Measurements from ENCODE around the gene TRPC3. TPM values are rescaled to one million over a fixed set of nuclear protein-coding genes. Genes with fewer than 3 reads are reported as not detected.
A peak's percentile ranks its signal among the peaks of the same experiment; 100 is the strongest.

Gene TRPC3
- total RNA-seq, 5 donors from 2014 or later (not counting 1 experiment from before 2014, with no cell fraction given) = 0.18 to 0.59 (median 0.33) TPM; not detected in 1

- no peaks in the 10 kb centered on the region for H3K9me3 ChIP-seq
- H3K9me3 Mint-ChIP-seq = no peaks in the 10 kb centered on the region
- peaks cover 21 to 39% of the 10 kb centered on the region in 2 donors for H3K27me3 Mint-ChIP-seq
- no peak overlapping the region for H3K4me3 ChIP-seq (ENCODE audit: control insufficient read depth in 1 of 2, extremely low read depth in 1 of 2, low read length in 1 of 2)
- H3K27ac ChIP-seq (ENCODE audit: low read length) = no peak overlapping the region
- H3K27me3 ChIP-seq (replicated peaks in 1 of 2; ENCODE audit: control insufficient read depth in 2 of 2, extremely low read depth in 1 of 2, insufficient read depth in 2 of 2, low read length in 1 of 2) = peaks cover 0 to 12% of the 10 kb centered on the region in 2 experiments
- peaks cover 4 to 5% (median 4%) of the 10 kb centered on the region in 3 donors for H3K4me1 Mint-ChIP-seq
- ChIA-PET POLR2A (no interaction called here), CTCF (interaction anchor here in 1 of 2 donors (0.6 to 1.0 kb wide), 3 partner anchors 51 to 250 kb away, joined by 3 to 5 read pairs (median 3); no protein-coding TSS in a partner anchor)
- DNase-seq (no peak), ATAC-seq (replicated peaks in 1 of 4) (no peak)
- H3K4me1 ChIP-seq (ENCODE audit: control insufficient read depth in 1 of 2, extremely low read depth in 1 of 2, insufficient read depth in 2 of 2, low read length in 2 of 2) = peaks cover 0 to 3% of the 10 kb centered on the region in 2 experiments
- no peak overlapping the region for H3K4me3 Mint-ChIP-seq
- no peaks in the 10 kb centered on the region for H3K36me3 Mint-ChIP-seq
- H3K27ac Mint-ChIP-seq = no peak overlapping the region
- WGBS (ENCODE audit: insufficient coverage) = no CpG with 5 or more reads among the region's 2 CpGs
- no peaks in the 10 kb centered on the region for H3K36me3 ChIP-seq (ENCODE audit: control insufficient read depth in 2 of 2, extremely low read depth in 1 of 2, insufficient read depth in 1 of 2, low read length in 1 of 2)
These were observed 76.2 kb downstream of the TRPC3 start for GRCh38 chr4:121875652-121876051.

DNA sequence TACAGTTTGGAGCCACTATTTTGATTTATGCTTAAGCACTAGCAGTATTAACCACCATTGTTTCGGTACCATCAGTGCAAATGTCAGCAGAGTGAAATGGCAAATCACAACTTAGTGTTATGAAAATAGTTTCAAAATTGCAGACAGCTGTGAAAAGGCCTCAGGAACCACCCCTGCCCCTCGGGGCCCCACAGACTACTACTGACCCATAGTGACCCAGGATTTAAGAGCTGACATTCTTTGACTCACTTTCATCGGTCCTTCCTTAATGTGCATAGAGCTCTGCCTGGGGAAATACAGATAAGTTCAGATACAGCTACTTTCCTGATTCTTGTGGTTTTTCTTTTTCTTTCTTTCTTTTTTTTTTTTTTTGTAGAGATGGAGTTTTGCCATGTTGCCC, 78.3 kb downstream of the TRPC3 start:
- ATAC-seq (replicated peaks in 1 of 4) (no peak), DNase-seq (no peak)
- no peak overlapping the region for H3K27ac Mint-ChIP-seq
- Histone ChIP-seq H3K4me1 (ENCODE audit: control insufficient read depth in 1 of 2, extremely low read depth in 1 of 2, insufficient read depth in 2 of 2, low read length in 2 of 2) (peaks cover 0 to 12% of the 10 kb centered on the region in 2 experiments), H3K27me3 (replicated peaks in 1 of 2; ENCODE audit: control insufficient read depth in 2 of 2, extremely low read depth in 1 of 2, insufficient read depth in 2 of 2, low read length in 1 of 2) (peaks cover 0 to 12% of the 10 kb centered on the region in 2 experiments), H3K4me3 (ENCODE audit: control insufficient read depth in 1 of 2, extremely low read depth in 1 of 2, low read length in 1 of 2) (no peak overlapping the region), H3K27ac (ENCODE audit: low read length) (no peak overlapping the region), H3K36me3 (ENCODE audit: control insufficient read depth in 2 of 2, extremely low read depth in 1 of 2, insufficient read depth in 1 of 2, low read length in 1 of 2) (no peaks in the 10 kb centered on the region), H3K9me3 (no peaks in the 10 kb centered on the region)
- ChIA-PET POLR2A (interaction anchor here in 1 of 2 donors (1.1 kb wide), 1 partner anchor 27 kb away, joined by 3 read pairs; no protein-coding TSS in a partner anchor), CTCF (interaction anchor here (0.6 to 0.9 kb wide), 2 partner anchors 27 to 1723 kb away, joined by 3 to 4 read pairs; no protein-coding TSS in a partner anchor)
- H3K27me3 Mint-ChIP-seq = peaks cover 21 to 31% of the 10 kb centered on the region in 2 donors
- no peaks in the 10 kb centered on the region for H3K9me3 Mint-ChIP-seq
- WGBS (ENCODE audit: insufficient coverage) = 0% methylated on average over 1 of the region's 3 CpGs
- no peaks in the 10 kb centered on the region for H3K36me3 Mint-ChIP-seq
- H3K4me3 Mint-ChIP-seq = no peak overlapping the region
- peaks cover 18 to 19% (median 18%) of the 10 kb centered on the region in 3 donors for H3K4me1 Mint-ChIP-seq

DNA sequence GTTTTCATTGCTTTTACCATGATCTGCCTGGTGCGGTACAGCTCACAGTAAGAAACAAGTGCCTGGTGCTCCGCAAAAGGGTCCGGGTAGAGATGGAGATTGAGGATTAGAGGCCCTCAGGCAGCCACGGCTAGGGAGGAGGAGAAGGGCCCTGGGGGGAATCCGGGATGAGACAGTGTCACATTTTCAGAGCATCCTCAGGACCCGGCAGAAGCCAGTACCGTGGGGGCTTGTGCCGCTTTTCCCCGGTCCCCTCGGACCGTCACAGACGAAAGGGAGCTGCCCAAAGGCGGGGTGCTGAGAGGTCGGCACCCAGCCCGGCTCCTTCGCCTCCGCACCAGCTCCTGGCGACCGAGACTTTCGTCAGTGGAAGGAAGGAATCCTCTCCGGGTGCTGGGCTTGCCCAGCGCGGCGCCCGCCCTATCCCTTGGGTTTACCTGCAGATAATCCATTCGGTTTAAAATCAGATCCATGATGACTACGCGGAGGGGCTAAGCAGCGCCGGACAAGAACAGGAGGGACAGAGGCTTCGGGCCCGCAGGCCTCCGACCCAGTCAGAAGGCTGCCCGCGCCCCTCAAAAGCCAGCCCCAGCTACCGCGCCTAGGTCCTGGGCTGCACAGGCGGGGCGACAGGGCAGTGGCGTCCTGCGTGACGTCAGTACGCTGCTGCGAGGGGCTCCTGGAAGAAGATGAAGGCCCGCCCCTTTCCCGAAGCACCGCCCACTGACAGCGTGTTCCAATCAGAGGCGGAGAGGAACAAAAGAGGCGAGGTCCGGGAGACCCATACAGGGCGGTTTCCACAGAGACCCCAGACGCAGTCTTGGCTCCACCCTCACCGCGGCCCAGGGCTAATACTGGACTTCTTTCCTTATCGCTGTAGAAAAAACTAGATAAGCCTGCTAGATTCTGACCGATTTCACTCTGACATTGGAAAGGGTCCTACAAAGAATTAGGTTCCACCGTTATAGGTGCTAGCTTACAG, 81.7 kb downstream of the TRPC3 start, which contains the start of gene BBS7:
BBS7 (minus strand) TSS at position 634 of the 982 bp plus-strand sequence; CDS start at position 473, 161 bp downstream.
- Mint-ChIP-seq H3K9me3 (no peaks in the 10 kb centered on the region), H3K4me1 (peaks cover 21 to 26% (median 21%) of the 10 kb centered on the region in 3 donors), H3K36me3 (peaks cover 14% of the 10 kb centered on the region), H3K27me3 (peaks cover 15 to 18% of the 10 kb centered on the region in 2 donors), H3K27ac (peak within 1 kb of the TSS; percentile 77 to 91), H3K4me3 (peak within 1 kb of the TSS; percentile 95 to 97 (median 97))
- no peaks in the 10 kb centered on the region for H3K9me3 ChIP-seq
- 1% methylated on average over 58 of the region's 58 CpGs for WGBS (ENCODE audit: insufficient coverage)
- ATAC-seq (replicated peaks in 1 of 4) (peak; percentile 97 to 100 (median 100)), DNase-seq (peak; percentile 84 to 97 (median 93))
- H3K4me3 ChIP-seq (ENCODE audit: control insufficient read depth in 1 of 2, extremely low read depth in 1 of 2, low read length in 1 of 2) = peak within 1 kb of the TSS; percentile 84 to 98
- H3K4me1 ChIP-seq (ENCODE audit: control insufficient read depth in 1 of 2, extremely low read depth in 1 of 2, insufficient read depth in 2 of 2, low read length in 2 of 2) = peaks cover 0 to 12% of the 10 kb centered on the region in 2 experiments
- H3K27me3 ChIP-seq (replicated peaks in 1 of 2; ENCODE audit: control insufficient read depth in 2 of 2, extremely low read depth in 1 of 2, insufficient read depth in 2 of 2, low read length in 1 of 2) = peaks cover 0 to 4% of the 10 kb centered on the region in 2 experiments
- ChIA-PET CTCF (interaction anchor here in 1 of 2 donors (0.6 to 1.5 kb wide), 4 partner anchors 28 to 564 kb away, joined by 3 to 5 read pairs (median 4); no protein-coding TSS in a partner anchor), POLR2A (no interaction called here)
- peak within 1 kb of the TSS; percentile 69 for H3K27ac ChIP-seq (ENCODE audit: low read length)
- H3K36me3 ChIP-seq (ENCODE audit: control insufficient read depth in 2 of 2, extremely low read depth in 1 of 2, insufficient read depth in 1 of 2, low read length in 1 of 2) = no peaks in the 10 kb centered on the region

DNA sequence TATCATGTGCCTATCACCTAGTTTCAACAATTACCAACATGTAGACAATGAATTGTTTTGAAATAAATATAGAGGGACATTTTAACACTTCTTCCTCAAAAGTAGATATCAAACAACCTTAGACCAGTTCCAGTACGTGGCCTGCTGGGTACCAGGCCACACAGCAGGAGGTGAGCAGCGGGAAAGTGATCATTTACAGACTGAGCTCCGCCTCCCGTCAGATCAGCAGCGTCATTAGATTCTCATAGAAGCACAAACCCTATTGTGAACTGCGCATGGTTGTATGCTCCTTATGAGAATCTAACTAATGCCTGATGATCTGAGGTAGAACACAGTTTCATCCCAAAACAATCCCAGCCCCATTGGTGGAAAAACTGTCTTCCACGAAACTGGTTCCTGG, 88.1 kb downstream of the TRPC3 start:
- Mint-ChIP-seq H3K27ac (no peak overlapping the region), H3K4me1 (peaks cover 5 to 10% (median 7%) of the 10 kb centered on the region in 3 donors), H3K9me3 (no peaks in the 10 kb centered on the region), H3K27me3 (no peaks in the 10 kb centered on the region), H3K36me3 (peaks cover 21% of the 10 kb centered on the region), H3K4me3 (no peak overlapping the region)
- Histone ChIP-seq H3K27ac (ENCODE audit: low read length) (no peak overlapping the region), H3K4me3 (ENCODE audit: control insufficient read depth in 1 of 2, extremely low read depth in 1 of 2, low read length in 1 of 2) (no peak overlapping the region), H3K36me3 (ENCODE audit: control insufficient read depth in 2 of 2, extremely low read depth in 1 of 2, insufficient read depth in 1 of 2, low read length in 1 of 2) (peaks cover 0 to 9% of the 10 kb centered on the region in 2 donors), H3K4me1 (ENCODE audit: control insufficient read depth in 1 of 2, extremely low read depth in 1 of 2, insufficient read depth in 2 of 2, low read length in 2 of 2) (no peaks in the 10 kb centered on the region), H3K9me3 (no peaks in the 10 kb centered on the region), H3K27me3 (replicated peaks in 1 of 2; ENCODE audit: control insufficient read depth in 2 of 2, extremely low read depth in 1 of 2, insufficient read depth in 2 of 2, low read length in 1 of 2) (no peaks in the 10 kb centered on the region)
- ChIA-PET POLR2A (no interaction called here), CTCF (no interaction called here)
- WGBS (ENCODE audit: insufficient coverage) = 93% methylated on average over 3 of the region's 7 CpGs
- no peak for ATAC-seq (replicated peaks in 1 of 4)
- DNase-seq = no peak

DNA sequence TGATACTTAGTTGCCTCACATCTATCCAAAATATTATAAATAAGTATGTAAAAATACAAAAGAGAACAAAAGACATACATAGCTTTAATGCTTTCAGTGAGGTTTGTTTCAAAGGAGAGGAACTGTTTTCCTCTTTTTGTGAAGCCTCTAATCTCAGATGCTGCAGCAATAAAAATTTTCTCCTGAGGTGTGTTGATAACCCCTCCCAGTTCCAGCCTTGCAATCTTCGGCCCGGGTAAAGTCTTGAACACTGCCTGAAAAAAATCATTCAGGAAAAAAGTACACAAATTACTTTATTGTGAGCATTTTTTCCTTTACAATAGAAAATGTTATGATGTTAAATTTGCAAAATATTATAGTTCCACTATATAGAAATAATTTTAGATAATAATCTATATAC, 90.4 kb downstream of the TRPC3 start:
- Mint-ChIP-seq H3K9me3 (no peaks in the 10 kb centered on the region), H3K36me3 (peaks cover 23% of the 10 kb centered on the region), H3K27ac (no peak overlapping the region), H3K27me3 (no peaks in the 10 kb centered on the region), H3K4me1 (peaks cover 2 to 8% (median 4%) of the 10 kb centered on the region in 3 donors), H3K4me3 (no peak overlapping the region)
- H3K4me1 ChIP-seq (ENCODE audit: control insufficient read depth in 1 of 2, extremely low read depth in 1 of 2, insufficient read depth in 2 of 2, low read length in 2 of 2) = no peaks in the 10 kb centered on the region
- peaks cover 6 to 10% of the 10 kb centered on the region in 2 donors for H3K36me3 ChIP-seq (ENCODE audit: control insufficient read depth in 2 of 2, extremely low read depth in 1 of 2, insufficient read depth in 1 of 2, low read length in 1 of 2)
- no peak for ATAC-seq (replicated peaks in 1 of 4)
- DNase-seq = no peak
- WGBS (ENCODE audit: insufficient coverage) = no CpG with 5 or more reads among the region's 2 CpGs
- no peaks in the 10 kb centered on the region for H3K27me3 ChIP-seq (replicated peaks in 1 of 2; ENCODE audit: control insufficient read depth in 2 of 2, extremely low read depth in 1 of 2, insufficient read depth in 2 of 2, low read length in 1 of 2)
- CTCF ChIA-PET = no interaction called here
- H3K9me3 ChIP-seq = no peaks in the 10 kb centered on the region
- H3K4me3 ChIP-seq (ENCODE audit: control insufficient read depth in 1 of 2, extremely low read depth in 1 of 2, low read length in 1 of 2) = no peak overlapping the region
- H3K27ac ChIP-seq (ENCODE audit: low read length) = no peak overlapping the region
- POLR2A ChIA-PET = no interaction called here

DNA sequence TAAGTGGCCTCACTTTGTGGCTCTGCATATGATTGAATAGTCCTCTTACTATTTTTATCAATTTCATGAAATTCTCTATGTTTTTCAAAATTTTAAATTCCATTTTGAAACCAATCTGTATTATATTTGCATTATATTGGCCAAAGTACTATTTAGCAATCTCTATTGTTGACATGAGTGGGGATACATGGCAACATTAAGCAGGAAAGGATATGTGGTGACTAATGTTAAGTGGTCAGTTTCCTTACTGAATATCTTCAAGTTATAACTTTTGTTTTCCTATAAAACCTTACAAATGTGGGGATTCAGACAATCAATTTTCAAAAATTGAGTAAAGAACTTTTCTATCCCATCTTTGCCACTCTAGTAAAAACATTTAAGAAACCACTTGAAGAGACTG, 91.7 kb downstream of the TRPC3 start:
- no peaks in the 10 kb centered on the region for H3K27me3 ChIP-seq (replicated peaks in 1 of 2; ENCODE audit: control insufficient read depth in 2 of 2, extremely low read depth in 1 of 2, insufficient read depth in 2 of 2, low read length in 1 of 2)
- ChIA-PET POLR2A (no interaction called here), CTCF (no interaction called here)
- Mint-ChIP-seq H3K4me3 (no peak overlapping the region), H3K27me3 (no peaks in the 10 kb centered on the region), H3K4me1 (peaks cover 0 to 2% (median 0%) of the 10 kb centered on the region in 3 donors), H3K9me3 (no peaks in the 10 kb centered on the region), H3K27ac (no peak overlapping the region), H3K36me3 (peaks cover 13% of the 10 kb centered on the region)
- H3K9me3 ChIP-seq = no peaks in the 10 kb centered on the region
- H3K27ac ChIP-seq (ENCODE audit: low read length) = no peak overlapping the region
- no peaks in the 10 kb centered on the region for H3K4me1 ChIP-seq (ENCODE audit: control insufficient read depth in 1 of 2, extremely low read depth in 1 of 2, insufficient read depth in 2 of 2, low read length in 2 of 2)
- ATAC-seq (replicated peaks in 1 of 4) (no peak), DNase-seq (no peak)
- peaks cover 6 to 12% of the 10 kb centered on the region in 2 donors for H3K36me3 ChIP-seq (ENCODE audit: control insufficient read depth in 2 of 2, extremely low read depth in 1 of 2, insufficient read depth in 1 of 2, low read length in 1 of 2)
- no peak overlapping the region for H3K4me3 ChIP-seq (ENCODE audit: control insufficient read depth in 1 of 2, extremely low read depth in 1 of 2, low read length in 1 of 2)
